HEK293 (cell line): ENCODE results near the gene SLC25A1.

Experiments used
- CTCF ChIA-PET: fragments of 350-600 bp; formaldehyde crosslinking; extraction: SDS; loops from one replicate; lab custom pipeline; 2021; ENCODE audit warnings: antibody characterized with exemption; lab: Yijun Ruan, JAX
- POLR2A ChIA-PET: fragments of 300-600 bp; formaldehyde crosslinking; extraction: SDS; loops from one replicate; lab custom pipeline; 2020; ENCODE audit warnings: antibody characterized with exemption, inconsistent platforms; lab: Yijun Ruan, JAX
- H3K27ac ChIP-seq: fragments of 200-500 bp; sonication (Bioruptor generic); 2 replicates; pipeline ENCODE4 v1.5.1; 2014; ENCODE audit warnings: low read depth, low read length, control low read depth, inconsistent platforms; ENCODE audit errors: extremely low read depth
- H3K36me3 ChIP-seq, 2 experiments: fragments of 200-500 bp in 1 of 2; sonication (Bioruptor generic) in 1 of 2; 1 replicate in 1 of 2; 2 replicates in 1 of 2; pipeline ENCODE4 v1.5.1; 2014 to 2017; ENCODE audit warnings: inconsistent platforms in 2 of 2, low read length in 2 of 2; ENCODE audit not compliant: control insufficient read depth in 2 of 2, insufficient read depth in 1 of 2
- H3K4me1 ChIP-seq: fragments of 200-500 bp; sonication (Bioruptor generic); 2 replicates; pipeline ENCODE4 v1.5.1; 2014; ENCODE audit warnings: mild to moderate bottlenecking, low read length, inconsistent platforms; ENCODE audit not compliant: control insufficient read depth, insufficient read depth
- H3K4me3 ChIP-seq: 2 replicates; pipeline ENCODE4 v1.5.1; 2011; ENCODE audit warnings: low read depth, mild to moderate bottlenecking, control low read depth, low read length, moderate library complexity
- H3K9me3 ChIP-seq: fragments of 200-500 bp; sonication (Bioruptor generic); 2 replicates; pipeline ENCODE4 v1.5.1; 2014; ENCODE audit warnings: low read depth, low read length, inconsistent platforms; ENCODE audit not compliant: control insufficient read depth, insufficient read depth
- BCL11B ChIP-seq: fragments of 450-650 bp; formaldehyde crosslinking; IDR thresholded peaks from 2 replicates; pipeline ENCODE4 v1.5.1; 2016; ENCODE audit warnings: low read depth, missing biosample characterization, missing genetic modification characterization
- EGR2 ChIP-seq: fragments of 450-650 bp; formaldehyde crosslinking; IDR thresholded peaks from 2 replicates; pipeline ENCODE4 v1.5.1; 2016; ENCODE audit warnings: low read depth, missing biosample characterization, missing genetic modification characterization
- HOXC10 ChIP-seq: sonication (generic); formaldehyde crosslinking; IDR thresholded peaks from 2 replicates; pipeline ENCODE4 v1.8.1; 2023; ENCODE audit warnings: mild to moderate bottlenecking, missing genetic modification reagents
- SCRT2 ChIP-seq: fragments of 450-650 bp; formaldehyde crosslinking; IDR thresholded peaks from 2 replicates; pipeline ENCODE4 v1.5.1; 2016; ENCODE audit warnings: missing biosample characterization, missing genetic modification characterization
- ZBTB17 ChIP-seq: fragments of 450-650 bp; formaldehyde crosslinking; IDR thresholded peaks from 2 replicates; pipeline ENCODE4 v1.5.1; 2016; ENCODE audit warnings: missing biosample characterization, missing genetic modification characterization
- ZBTB49 ChIP-seq: fragments of 450-650 bp; formaldehyde crosslinking; IDR thresholded peaks from 2 replicates; pipeline ENCODE4 v1.5.1; 2016; ENCODE audit warnings: missing biosample characterization, missing genetic modification characterization, low read depth
- ZBTB6 ChIP-seq: fragments of 450-650 bp; formaldehyde crosslinking; IDR thresholded peaks from 2 replicates; pipeline ENCODE4 v1.5.1; 2017; ENCODE audit warnings: missing biosample characterization, missing genetic modification characterization
- ZFP37 ChIP-seq: fragments of 450-650 bp; formaldehyde crosslinking; IDR thresholded peaks from 2 replicates; pipeline ENCODE4 v1.5.1; 2016; ENCODE audit warnings: missing biosample characterization, missing genetic modification characterization
- ZNF10 ChIP-seq: fragments of 450-650 bp; formaldehyde crosslinking; IDR thresholded peaks from 2 replicates; pipeline ENCODE4 v1.5.1; 2017; ENCODE audit warnings: missing biosample characterization, missing genetic modification characterization
- ZNF366 ChIP-seq: fragments of 450-650 bp; formaldehyde crosslinking; conservative IDR thresholded peaks from 2 replicates; pipeline ENCODE4 v1.5.1; 2016; ENCODE audit warnings: missing biosample characterization, missing genetic modification characterization
- ZNF549 ChIP-seq: fragments of 450-650 bp; IDR thresholded peaks from 2 replicates; pipeline ENCODE4 v1.5.1; 2018; ENCODE audit warnings: missing biosample characterization, missing genetic modification characterization, mild to moderate bottlenecking, inconsistent platforms, moderate library complexity
- ZNF623 ChIP-seq: fragments of 450-650 bp; formaldehyde crosslinking; IDR thresholded peaks from 2 replicates; pipeline ENCODE4 v1.5.1; 2016; ENCODE audit warnings: missing biosample characterization, missing genetic modification characterization
- ZNF660 ChIP-seq: fragments of 450-650 bp; IDR thresholded peaks from 2 replicates; pipeline ENCODE4 v1.5.1; 2018; ENCODE audit warnings: missing biosample characterization, mild to moderate bottlenecking, missing genetic modification characterization
- ZNF76 ChIP-seq: fragments of 450-650 bp; formaldehyde crosslinking; IDR thresholded peaks from 2 replicates; pipeline ENCODE4; 2016; ENCODE audit warnings: low read depth, missing biosample characterization, missing genetic modification characterization, borderline replicate concordance
- TF ChIP-seq, protein P1 (sequence below): fragments of 450-650 bp; formaldehyde crosslinking; IDR thresholded peaks from 2 replicates; pipeline ENCODE4 v1.5.1; 2016; ENCODE audit warnings: missing biosample characterization, missing genetic modification characterization
- TF ChIP-seq, protein P2 (sequence below): fragments of 450-650 bp; formaldehyde crosslinking; IDR thresholded peaks from 2 replicates; pipeline ENCODE4 v1.5.1; 2016; ENCODE audit warnings: missing biosample characterization, missing genetic modification characterization
- TF ChIP-seq, protein P3 (sequence below): fragments of 450-650 bp; formaldehyde crosslinking; IDR thresholded peaks from 2 replicates; pipeline ENCODE4 v1.5.1; 2016; ENCODE audit warnings: missing biosample characterization, missing genetic modification characterization

Gene SLC25A1

DNA sequence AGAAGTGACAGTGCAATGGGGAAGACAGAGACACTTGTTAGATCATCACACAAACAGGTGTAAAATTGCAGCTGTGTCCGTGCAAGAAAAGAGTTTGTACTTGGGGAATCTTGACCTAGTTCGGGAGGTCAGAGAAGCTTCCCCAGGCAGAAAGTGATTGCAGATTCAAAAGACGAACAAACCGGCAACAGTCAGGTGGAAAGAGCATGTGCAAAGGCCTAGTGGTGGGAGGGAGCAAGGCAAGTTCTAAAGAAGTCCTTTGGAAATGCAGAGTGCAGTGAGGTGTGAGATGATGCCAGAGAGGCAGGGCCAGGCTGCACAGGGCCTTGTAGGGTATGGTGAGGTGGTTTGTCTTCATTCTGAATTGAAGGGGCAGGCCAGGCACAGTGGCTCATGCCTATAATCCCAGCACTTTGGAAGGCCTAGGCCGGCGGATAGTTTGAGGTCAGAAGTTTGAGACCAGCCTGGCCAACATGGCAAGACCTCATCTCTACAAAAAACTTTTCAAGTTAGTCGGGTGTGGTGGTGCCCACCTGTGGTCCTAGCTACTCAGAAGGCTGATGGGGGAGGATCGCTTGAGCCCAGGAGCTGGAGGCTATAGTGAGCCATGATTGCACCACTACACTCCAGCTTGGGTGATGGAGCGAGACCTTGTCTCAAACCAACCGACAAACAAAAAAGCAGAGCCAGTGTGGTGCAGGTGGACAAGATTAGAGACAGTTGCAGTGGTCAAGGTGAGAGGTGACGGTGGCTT is 32.1 kb downstream of the SLC25A1 start:
- POLR2A ChIA-PET = interaction anchor here (1.2 kb wide), 1 partner anchor 27 kb away, joined by 3 read pairs; no protein-coding TSS in a partner anchor
- Histone ChIP-seq H3K4me1 (no peaks in the 10 kb centered on the region), H3K4me3 (no peak overlapping the region), H3K36me3 (peaks cover 8 to 14% of the 10 kb centered on the region in 2 experiments; a peak in 2 of 3 replicates), H3K27ac (no peak overlapping the region), H3K9me3 (no peaks in the 10 kb centered on the region)
- CTCF ChIA-PET = interaction anchor here (1.2 to 3.1 kb wide), 4 partner anchors 8 to 483 kb away, joined by 3 to 27 read pairs (median 15); no protein-coding TSS in a partner anchor
- TF ChIP-seq ZNF366 (tag by site-specific recombination) (no peak), ZFP37 (no peak), ZBTB17 (tag by site-specific recombination) (peak; percentile 86), ZNF623 (tag by site-specific recombination) (peak; percentile 83), SCRT2 (peak; percentile 64), ZBTB49 (tag by site-specific recombination) (no peak), ZBTB6 (peak; percentile 32; the same call in 1 of the 2 replicates), ZNF10 (tag by site-specific recombination) (no peak), BCL11B (no peak), EGR2 (tag by site-specific recombination) (no peak), HOXC10 (CRISPR knock-in tag) (no peak), ZNF76 (tag by site-specific recombination) (no peak), ZNF549 (tag by site-specific recombination) (no peak), ZNF660 (tag by site-specific recombination) (no peak)
- TF ChIP-seq, protein P1, sequence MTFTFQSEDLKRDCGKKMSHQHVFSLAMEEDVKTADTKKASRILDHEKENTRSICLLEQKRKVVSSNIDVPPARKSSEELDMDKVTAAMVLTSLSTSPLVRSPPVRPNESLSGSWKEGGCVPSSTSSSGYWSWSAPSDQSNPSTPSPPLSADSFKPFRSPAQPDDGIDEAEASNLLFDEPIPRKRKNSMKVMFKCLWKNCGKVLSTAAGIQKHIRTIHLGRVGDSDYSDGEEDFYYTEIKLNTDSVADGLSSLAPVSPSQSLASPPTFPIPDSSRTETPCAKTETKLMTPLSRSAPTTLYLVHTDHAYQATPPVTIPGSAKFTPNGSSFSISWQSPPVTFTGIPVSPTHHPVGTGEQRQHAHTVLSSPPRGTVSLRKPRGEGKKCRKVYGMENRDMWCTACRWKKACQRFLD = no peak
- TF ChIP-seq, protein P2, sequence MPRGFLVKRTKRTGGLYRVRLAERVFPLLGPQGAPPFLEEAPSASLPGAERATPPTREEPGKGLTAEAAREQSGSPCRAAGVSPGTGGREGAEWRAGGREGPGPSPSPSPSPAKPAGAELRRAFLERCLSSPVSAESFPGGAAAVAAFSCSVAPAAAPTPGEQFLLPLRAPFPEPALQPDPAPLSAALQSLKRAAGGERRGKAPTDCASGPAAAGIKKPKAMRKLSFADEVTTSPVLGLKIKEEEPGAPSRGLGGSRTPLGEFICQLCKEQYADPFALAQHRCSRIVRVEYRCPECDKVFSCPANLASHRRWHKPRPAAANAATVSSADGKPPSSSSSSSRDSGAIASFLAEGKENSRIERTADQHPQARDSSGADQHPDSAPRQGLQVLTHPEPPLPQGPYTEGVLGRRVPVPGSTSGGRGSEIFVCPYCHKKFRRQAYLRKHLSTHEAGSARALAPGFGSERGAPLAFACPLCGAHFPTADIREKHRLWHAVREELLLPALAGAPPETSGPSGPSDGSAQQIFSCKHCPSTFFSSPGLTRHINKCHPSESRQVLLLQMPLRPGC = no peak
- TF ChIP-seq, protein P3, sequence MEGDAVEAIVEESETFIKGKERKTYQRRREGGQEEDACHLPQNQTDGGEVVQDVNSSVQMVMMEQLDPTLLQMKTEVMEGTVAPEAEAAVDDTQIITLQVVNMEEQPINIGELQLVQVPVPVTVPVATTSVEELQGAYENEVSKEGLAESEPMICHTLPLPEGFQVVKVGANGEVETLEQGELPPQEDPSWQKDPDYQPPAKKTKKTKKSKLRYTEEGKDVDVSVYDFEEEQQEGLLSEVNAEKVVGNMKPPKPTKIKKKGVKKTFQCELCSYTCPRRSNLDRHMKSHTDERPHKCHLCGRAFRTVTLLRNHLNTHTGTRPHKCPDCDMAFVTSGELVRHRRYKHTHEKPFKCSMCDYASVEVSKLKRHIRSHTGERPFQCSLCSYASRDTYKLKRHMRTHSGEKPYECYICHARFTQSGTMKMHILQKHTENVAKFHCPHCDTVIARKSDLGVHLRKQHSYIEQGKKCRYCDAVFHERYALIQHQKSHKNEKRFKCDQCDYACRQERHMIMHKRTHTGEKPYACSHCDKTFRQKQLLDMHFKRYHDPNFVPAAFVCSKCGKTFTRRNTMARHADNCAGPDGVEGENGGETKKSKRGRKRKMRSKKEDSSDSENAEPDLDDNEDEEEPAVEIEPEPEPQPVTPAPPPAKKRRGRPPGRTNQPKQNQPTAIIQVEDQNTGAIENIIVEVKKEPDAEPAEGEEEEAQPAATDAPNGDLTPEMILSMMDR (tag by site-specific recombination) = 0 out of 2 replicates have a peak, but pooled peaks have one; percentile 8
